Measurements from ENCODE around the gene CENATAC.
"Not testable (repeated sequence)": the region's sequence is repeated elsewhere in the genome, so short reads cannot be mapped to it uniquely, and the experiment has no call there.

Gene CENATAC

DNA sequence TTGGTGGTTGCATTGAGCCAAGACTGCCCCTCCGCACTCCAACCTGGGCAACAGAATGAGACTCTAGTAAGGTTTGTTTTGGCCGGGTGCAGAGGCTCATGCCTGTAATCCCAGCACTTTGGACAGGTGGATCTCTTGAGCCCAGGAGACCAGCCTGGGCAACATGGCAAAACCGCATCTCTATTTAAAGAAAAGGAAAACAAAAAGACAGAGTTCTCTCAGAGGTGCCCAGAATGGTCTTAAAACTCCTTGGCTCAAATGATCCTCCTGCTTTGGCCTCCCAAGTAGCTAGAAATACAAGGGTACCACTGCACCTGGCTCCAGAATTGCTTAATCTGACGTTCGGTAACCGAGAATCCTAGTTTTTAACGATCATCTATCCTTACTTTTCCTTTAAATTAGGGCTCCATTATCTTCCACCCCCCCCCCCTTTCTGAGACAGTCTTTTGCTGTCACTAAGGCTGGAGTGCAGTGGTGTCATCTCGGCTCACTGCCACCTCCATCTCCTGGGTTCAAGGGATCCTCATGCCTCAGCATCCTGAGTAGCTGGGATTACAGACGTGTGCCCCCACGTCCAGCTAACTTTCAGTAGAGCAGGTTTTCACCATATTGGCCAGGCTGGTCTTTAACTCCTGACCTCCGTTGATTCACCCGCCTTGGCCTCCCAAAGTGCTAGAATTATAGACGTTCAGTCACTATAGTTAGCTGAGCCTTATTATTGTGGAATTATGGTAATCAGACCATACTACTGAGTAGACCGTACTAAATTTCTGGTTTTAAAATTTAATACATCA is 18.5 kb downstream of the CENATAC start:
- Histone ChIP-seq H3K9me3 (ENCODE audit: control insufficient read depth, low read length) (no peaks in the 10 kb centered on the region), H3K27me3 (ENCODE audit: control insufficient read depth, insufficient read depth, low read length) (no peaks in the 10 kb centered on the region), H3K79me2 (peaks cover 3% of the 10 kb centered on the region), H3K4me2 (ENCODE audit: low read length) (no peak overlapping the region), H3K4me3 (ENCODE audit: low read depth, low read length) (no peak overlapping the region), H3K9ac (no peak overlapping the region), H3K36me3 (ENCODE audit: control insufficient read depth, insufficient read depth, low read length) (no peaks in the 10 kb centered on the region), H2AFZ (no peak overlapping the region), H3K27ac (no peak overlapping the region), H3K4me1 (peaks cover 3% of the 10 kb centered on the region)
- TF ChIP-seq CTCF (IDR thresholded peaks at IDR 0.05), result no peak

DNA sequence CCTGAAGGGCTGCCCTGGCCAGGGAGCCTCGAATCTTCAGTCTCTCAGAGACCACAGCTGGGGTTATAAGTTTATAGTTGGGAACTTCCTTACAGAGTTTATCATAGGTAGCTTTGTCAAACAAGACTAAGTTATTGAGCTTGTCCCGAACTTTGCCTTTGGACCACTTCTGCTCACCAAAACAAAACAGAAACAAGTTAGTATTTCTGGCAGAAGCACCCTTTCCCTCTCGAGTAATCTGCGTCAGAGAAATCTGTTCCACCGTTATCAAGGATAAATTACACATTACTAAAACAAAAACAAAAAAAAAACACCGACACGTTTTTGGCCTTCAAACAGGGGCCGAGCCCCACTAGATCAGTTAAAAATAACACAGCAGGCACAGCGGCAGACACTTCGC is 19.4 kb downstream of the CENATAC start:
- Histone ChIP-seq H3K4me2 (ENCODE audit: low read length) (peak overlapping the region; percentile 75), H3K4me3 (ENCODE audit: low read depth, low read length) (peak overlapping the region; percentile 90), H3K9ac (peak overlapping the region; percentile 76), H3K27ac (peak overlapping the region; percentile 90)
- H2AFZ ChIP-seq; H3K79me2 ChIP-seq; H3K27me3 ChIP-seq (ENCODE audit: control insufficient read depth, insufficient read depth, low read length); H3K9me3 ChIP-seq (ENCODE audit: control insufficient read depth, low read length); H3K36me3 ChIP-seq (ENCODE audit: control insufficient read depth, insufficient read depth, low read length); H3K4me1 ChIP-seq: not testable (repeated sequence)

- H3K36me3 ChIP-seq (ENCODE audit: control insufficient read depth, insufficient read depth, low read length), result no peaks in the 10 kb centered on the region
- H3K4me1 ChIP-seq, result peaks cover 3% of the 10 kb centered on the region
Measured at GRCh38 chr11:119018074-119018938, 20.4 kb downstream of the CENATAC start, which contains the start of the genes RPS25 and TRAPPC4. RPS25 (minus strand) TSS chr11:119018343; CDS start chr11:119018284, 59 bp downstream. TRAPPC4 (plus strand) TSS chr11:119018766; CDS start chr11:119018796, 30 bp downstream.

GRCh38 chr11:119019996-119020395 is 22.1 kb downstream of the CENATAC start:
- Histone ChIP-seq H3K9ac (no peak overlapping the region), H3K9me3 (ENCODE audit: control insufficient read depth, low read length) (no peaks in the 10 kb centered on the region), H3K4me2 (ENCODE audit: low read length) (peak overlapping the region; percentile 35), H3K27me3 (ENCODE audit: control insufficient read depth, insufficient read depth, low read length) (no peaks in the 10 kb centered on the region), H3K4me3 (ENCODE audit: low read depth, low read length) (peak overlapping the region; percentile 90), H3K36me3 (ENCODE audit: control insufficient read depth, insufficient read depth, low read length) (no peaks in the 10 kb centered on the region), H3K4me1 (peaks cover 3% of the 10 kb centered on the region), H3K27ac (no peak overlapping the region), H3K79me2 (peaks cover 3% of the 10 kb centered on the region), H2AFZ (no peak overlapping the region)
- TF ChIP-seq CTCF (IDR thresholded peaks at IDR 0.05), result no peak

More at GRCh38 chr11:119018074-119018938, 20.4 kb downstream of the CENATAC start, which contains the start of the genes RPS25 and TRAPPC4:
- peak within 1 kb of the TSS; percentile 90 for H3K27ac ChIP-seq
- no peaks in the 10 kb centered on the region for H3K27me3 ChIP-seq (ENCODE audit: control insufficient read depth, insufficient read depth, low read length)
- H3K4me2 ChIP-seq (ENCODE audit: low read length), result peak within 1 kb of the TSS; percentile 75
- peaks cover 3% of the 10 kb centered on the region for H3K79me2 ChIP-seq
- TF ChIP-seq CTCF (IDR thresholded peaks at IDR 0.05), result no peak
- H3K4me3 ChIP-seq (ENCODE audit: low read depth, low read length), result peak within 1 kb of the TSS; percentile 90
- H3K9ac ChIP-seq, result peak within 1 kb of the TSS; percentile 76
- H3K9me3 ChIP-seq (ENCODE audit: control insufficient read depth, low read length), result no peaks in the 10 kb centered on the region
- peak within 1 kb of the TSS; percentile 94 for H2AFZ ChIP-seq

DNA sequence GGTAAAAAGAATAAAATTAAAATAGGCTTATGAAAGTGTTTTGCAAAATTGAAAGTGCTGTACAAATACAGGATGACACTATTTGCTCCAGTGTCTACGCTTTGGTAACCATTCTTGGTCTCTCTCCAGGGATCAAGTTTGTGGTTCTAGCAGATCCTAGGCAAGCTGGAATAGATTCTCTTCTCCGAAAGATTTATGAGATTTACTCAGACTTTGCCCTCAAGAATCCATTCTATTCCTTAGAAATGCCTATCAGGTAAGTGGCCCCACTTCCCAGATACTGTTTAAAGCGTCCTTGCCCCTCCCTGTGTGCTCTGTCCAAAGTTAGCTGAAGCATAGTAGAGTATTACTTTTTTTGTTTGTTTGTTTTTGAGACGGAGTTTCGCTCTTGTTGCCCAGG is 23.7 kb downstream of the CENATAC start:
- Histone ChIP-seq H3K9me3 (ENCODE audit: control insufficient read depth, low read length) (no peaks in the 10 kb centered on the region), H3K79me2 (peaks cover 3% of the 10 kb centered on the region), H3K27me3 (ENCODE audit: control insufficient read depth, insufficient read depth, low read length) (no peaks in the 10 kb centered on the region), H3K4me2 (ENCODE audit: low read length) (no peak overlapping the region), H3K4me3 (ENCODE audit: low read depth, low read length) (no peak overlapping the region), H2AFZ (no peak overlapping the region), H3K36me3 (ENCODE audit: control insufficient read depth, insufficient read depth, low read length) (no peaks in the 10 kb centered on the region), H3K9ac (no peak overlapping the region), H3K27ac (no peak overlapping the region), H3K4me1 (peaks cover 3% of the 10 kb centered on the region)
- no peak for TF ChIP-seq CTCF (IDR thresholded peaks at IDR 0.05)

All from parathyroid adenoma (tissue), 2 donors.